HG03196 (cell line): ENCODE data around the gene PLN.

Experiments used
- ATAC-seq: cut with Tn5 transposase; IDR thresholded peaks from one replicate; pipeline ENCODE4 v1.9.1; 2021; ENCODE audit not compliant: unreplicated experiment

PLN gene

DNA sequence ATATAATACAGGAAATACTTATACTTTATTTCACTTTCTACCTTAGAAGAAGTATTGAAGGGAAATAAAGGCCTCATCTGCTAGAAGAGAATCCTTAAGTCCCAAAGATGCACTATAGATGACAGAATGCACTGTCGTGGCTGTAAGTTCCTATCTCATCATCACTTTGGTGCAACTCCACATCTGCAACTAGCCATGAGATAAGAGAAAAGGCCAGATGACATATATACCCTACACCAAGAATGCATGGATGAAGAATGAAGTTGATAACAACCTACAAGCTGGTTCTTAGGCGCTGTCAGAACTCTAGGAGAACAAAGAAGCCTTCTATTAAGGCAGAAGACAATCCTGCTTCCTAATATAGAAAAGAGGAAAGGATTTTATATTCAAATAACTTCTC, 11.6 kb upstream of the PLN start:
- ATAC-seq, result no peak

DNA sequence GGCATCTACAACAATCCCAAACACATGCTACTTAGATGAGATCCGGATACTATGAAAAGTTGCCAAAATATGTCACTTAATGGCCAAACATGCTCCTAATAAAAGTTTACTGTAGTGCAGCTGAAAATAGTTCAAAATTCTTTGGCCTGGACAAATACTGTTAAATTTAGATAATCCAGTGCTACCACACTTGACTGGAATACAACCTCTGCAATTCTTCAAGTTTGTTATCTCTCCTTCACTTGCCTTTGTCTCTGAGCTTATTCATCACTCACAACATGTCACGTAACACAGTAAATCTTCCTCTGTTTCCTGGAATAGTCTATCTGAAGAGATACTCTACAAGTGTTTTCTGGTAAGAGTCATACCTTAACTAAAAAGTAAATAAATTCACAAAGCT, 10.5 kb upstream of the PLN start:
- ATAC-seq, result no peak

DNA sequence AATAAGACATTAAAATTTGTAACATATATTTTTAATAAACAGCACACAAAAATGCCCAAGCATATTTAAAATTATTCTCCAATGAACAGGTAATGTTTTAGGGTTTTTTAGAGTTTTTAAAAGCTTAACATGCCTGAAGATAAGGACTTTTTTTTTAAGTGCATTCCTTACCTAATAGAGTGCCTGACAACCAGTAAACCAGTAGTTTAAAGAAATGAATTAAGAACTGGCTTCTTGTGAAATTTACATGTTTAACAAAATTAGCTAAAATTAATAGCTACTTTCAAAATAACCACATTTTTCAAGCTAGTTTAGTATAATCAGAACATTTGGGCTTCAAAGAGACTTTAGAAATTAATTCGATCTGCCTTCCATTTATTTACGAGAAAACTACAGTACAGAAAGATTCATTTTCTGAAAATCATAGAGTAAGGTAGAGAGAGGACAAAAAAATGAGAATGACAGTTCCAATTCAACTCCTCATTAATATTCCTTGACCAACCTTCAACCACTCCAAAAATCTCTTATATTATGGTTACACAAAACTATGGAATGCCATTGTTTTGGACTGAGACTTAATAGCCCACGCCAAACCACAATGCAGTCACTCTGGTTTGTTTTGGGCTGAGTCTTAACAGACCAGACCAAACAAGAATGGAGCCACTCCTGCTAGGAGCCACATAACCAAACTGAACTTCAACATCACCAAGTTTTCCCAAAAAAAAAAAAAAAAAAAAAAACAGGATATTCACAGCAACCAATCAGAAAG, 5.7 kb upstream of the PLN start:
- ATAC-seq, result no peak

DNA sequence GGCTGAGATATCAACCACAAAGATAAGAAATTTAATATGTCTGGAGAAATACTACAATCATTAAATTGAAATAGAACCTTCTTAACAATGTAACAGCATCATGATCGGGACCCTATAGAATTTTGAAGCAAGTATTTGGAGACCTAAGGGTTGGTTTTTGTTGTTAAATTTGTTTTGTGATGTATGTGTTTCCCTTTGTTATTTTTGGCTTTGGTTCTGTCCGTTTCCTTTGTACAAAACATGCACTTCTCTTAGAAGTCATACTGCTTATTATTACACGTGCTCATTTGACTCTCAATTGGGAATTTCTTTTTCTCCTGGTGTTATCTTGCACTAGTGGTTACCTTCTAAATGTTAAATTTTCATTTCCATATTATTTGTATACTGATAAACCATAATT, 4.0 kb upstream of the PLN start:
- ATAC-seq, result no peak

DNA sequence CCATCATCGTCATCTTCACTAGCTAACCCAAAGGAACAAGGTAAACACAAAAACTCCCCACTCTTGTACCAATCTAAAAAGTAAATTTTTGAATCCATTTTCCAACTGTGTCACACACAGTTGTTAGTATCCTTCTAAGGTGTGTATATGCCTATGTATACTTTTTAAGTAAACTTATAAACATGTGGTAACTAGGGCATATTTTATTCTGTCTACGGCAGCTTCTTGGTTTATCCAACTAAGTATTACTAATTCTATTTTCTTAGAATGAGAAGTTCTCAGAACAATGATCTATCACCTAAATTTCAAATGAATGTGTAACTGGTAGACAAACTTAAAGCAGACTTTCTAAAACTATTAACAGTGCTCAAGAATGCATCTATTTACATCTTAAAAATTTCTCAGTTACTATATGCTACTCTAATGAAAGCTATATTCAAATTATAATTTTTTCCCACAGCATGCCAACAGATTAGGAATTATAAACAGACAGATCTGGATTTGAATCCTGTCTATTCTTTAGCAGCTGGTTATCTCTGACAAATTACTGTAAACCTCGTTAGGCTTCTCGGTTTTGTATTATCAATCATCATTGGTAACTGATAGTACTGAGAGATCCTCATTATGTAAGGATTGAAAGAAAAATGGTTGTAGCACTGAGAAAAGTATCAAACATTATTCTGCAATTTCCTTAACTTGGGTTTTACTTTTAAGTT, 1.8 kb upstream of the PLN start:
- ATAC-seq, result no peak

DNA sequence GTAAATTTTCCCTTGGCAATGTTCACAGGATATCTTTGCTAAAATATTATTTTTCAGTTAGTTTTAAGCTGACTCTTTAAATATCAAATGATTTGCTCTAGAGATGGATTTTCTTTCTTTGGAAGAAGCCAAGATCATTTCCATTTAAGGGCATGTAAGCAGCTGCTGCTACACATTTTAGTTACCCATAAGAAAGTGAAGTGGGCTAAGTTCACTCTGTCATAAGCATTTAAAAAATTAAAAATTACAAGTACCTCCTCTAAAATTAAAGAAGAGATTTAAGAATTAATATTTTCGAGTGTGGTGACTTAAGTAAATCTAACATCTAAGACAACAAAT, 1.2 kb upstream of the PLN start:
- ATAC-seq, result no peak

DNA sequence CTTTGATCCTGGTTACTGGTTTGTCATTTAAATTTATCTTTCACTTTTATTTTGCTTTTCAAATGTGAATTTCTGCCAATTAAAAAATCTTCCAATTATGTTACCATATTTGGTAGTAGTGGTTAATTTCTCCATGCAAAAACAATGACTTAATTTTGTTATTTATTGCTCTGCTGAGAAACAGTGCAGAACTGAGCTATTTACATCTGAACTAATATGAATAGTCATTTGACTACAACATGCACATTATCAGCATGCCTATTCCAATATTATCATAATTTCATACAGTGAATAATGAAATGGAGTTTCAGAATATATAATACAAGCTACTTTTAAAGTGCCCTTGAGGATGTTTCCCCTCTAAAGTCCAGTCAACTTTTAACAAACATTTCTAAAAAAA, 517 bp downstream of the PLN start:
- no peak for ATAC-seq

DNA sequence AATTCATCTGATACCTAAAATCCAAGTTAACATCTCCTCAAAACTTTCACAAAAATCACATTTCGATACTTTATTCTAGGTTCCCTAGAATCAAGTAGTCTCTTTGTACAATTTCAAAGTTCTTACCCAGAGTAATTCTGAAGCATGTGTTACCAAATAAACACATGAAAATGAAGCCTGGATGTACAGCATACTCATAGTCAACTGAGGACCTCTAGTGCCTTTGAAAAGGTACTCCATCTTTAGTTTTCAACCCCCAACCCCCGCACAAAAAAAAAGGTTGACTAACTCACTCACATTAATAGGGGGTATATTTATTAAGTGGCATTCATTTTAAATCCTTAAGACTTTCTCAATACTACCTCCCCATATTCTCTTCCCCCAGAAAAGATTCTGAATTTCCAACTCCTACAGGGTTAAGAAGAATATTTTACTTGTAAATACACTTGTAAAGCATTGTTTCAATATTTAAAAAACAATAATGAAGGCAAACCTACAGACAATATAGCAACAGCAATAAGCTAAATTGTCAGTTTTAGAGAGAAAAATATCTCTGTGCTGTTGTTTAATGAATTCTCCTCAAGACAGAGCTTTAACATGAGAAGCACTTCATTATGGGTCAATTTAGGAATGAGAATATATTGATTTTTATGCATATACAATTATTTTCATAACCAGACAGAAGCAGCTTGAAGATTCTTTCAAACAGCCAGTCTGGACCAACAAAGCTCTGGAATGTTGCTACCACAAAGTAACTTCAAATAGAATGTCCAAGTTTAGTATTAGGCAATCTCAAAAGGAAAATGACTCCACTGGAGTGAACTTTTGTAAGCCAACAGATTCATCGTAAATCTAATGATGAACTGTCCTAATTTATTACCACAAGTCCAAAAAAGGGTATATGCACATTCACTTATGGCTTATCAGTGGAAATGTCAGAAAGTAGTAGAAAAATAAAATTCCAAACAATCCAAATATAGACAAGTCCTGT, 3.3 kb downstream of the PLN start:
- ATAC-seq, result peak; percentile 86

DNA sequence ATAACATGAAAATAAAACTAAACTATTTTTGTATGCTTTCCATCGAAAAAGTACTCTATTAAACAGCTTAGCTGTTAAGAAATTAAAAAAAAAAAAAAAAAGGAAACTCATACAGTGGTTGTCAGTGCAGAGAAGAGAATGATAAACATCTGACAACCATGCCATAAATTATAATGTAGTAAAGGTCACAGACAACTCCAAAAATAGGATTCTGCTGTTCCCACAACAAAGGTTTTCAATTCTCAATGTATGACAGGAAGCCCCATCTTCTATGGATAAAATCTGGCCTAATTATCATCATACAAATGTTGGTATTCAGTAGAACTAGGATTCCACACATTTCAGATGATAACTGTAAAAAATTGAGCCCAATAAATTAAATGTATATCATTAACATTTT, 5.0 kb downstream of the PLN start:
- ATAC-seq, result no peak

DNA sequence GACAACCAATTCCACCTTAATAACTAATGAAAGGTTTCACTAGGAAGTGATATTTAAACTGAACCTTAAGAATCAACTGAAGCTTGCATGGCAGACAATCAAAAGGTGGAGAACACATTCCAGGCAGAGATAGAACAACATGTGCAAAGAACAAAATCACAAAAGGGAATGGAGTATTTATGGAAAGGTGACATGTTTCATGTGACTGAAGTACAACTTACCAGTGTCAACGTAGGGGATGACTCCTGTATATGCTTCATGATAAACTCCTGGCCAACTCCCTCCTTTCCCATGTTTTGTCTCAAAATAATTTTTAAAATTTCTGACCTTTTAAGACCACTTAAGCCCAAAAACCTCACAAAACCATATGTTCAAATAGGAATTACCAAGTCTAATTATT, 6.6 kb downstream of the PLN start:
- no peak for ATAC-seq

DNA sequence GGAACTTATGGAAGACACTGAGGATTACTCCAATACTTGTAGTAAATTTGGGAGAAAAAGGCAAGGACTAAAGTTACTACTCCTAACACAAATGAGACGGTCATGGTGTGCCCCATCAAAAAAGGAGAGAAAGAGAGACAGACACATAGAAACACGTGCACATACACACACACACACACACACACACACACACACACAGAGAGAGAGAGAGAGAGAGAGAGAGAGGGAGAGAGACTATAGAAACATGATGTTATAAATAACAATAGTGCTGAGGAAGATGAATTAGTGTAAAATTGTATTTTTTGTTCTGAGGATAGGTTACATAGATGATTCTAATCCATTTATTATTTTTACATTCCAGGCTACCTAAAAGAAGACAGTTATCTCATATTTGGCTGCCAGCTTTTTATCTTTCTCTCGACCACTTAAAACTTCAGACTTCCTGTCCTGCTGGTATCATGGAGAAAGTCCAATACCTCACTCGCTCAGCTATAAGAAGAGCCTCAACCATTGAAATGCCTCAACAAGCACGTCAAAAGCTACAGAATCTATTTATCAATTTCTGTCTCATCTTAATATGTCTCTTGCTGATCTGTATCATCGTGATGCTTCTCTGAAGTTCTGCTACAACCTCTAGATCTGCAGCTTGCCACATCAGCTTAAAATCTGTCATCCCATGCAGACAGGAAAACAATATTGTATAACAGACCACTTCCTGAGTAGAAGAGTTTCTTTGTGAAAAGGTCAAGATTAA, 10.5 kb downstream of the PLN start:
- peak; percentile 70 for ATAC-seq

DNA sequence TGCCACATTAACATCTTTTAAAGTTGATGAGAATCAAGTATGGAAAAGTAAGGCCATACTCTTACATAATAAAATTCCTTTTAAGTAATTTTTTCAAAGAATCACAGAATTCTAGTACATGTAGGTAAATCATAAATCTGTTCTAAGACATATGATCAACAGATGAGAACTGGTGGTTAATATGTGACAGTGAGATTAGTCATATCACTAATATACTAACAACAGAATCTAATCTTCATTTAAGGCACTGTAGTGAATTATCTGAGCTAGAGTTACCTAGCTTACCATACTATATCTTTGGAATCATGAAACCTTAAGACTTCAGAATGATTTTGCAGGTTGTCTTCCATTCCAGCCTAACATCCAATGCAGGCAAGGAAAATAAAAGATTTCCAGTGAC, 11.6 kb downstream of the PLN start:
- no peak for ATAC-seq

DNA sequence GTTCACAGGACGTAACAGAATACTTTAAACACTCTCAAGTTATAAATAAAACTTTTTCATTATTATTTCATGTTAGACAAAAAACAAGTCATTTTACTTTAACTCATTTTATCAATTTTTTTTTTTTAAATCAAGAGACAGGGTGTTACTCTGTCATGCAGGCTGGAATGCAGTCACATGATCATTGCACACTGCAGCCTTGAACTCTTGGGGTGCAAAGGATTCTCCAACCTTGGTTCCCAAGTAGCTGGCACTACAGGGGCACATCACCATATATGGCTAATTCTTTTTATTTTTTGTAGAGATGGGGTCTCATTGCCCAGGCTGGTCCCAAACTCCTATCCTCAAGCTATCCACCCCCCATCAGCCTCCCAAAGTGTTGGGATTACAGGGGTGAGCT, 14.2 kb downstream of the PLN start:
- no peak for ATAC-seq

DNA sequence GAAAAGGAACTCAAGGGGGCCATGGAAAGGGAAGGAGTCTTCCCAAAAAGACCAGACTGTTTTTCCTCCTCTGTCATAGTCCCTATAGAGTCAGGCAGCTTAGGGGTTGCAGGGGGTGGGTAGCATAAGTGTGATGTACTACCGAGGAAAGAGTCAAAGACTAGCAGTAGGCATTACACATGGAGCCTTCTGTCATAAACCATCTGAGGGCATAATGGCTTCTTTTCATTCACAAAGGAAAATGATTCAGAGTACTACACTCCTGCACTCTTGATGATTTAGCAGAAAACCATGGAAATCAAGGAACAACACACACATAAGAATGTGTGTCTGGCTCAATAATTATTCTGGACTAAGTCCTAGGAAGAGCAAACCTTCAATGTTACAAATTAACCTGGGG, 14.9 kb downstream of the PLN start:
- ATAC-seq, result no peak

DNA sequence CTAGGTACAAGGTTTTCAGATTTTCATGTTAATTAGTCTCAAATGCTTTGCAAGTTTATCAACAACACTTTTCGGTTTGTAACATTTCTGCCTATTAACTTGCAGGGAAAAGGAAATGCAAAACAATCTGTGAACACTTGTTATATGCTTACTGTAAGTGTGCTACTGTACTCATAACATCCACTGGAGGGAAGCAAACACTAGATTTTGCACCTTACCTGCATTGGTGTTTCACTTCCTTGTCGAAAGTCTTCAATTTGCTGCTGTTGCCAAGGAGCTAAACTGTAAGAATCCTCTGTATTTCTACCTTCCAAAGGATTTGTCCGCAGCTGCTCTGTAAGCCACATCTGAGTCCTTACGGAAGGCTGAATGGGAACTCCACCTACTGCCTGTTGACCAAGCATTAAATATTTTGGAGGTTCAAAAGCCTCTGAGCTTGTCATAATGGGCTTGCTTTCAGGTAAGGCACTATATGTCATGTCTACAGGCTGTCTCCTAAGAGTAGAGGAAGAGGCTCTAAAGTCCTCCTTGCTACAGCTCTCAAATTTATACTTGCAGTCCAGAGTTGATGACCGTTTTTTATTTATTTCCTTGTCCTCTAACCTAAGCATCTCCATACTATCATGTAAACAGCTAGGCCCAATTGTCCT, 17.3 kb downstream of the PLN start:
- peak; percentile 94 for ATAC-seq

DNA sequence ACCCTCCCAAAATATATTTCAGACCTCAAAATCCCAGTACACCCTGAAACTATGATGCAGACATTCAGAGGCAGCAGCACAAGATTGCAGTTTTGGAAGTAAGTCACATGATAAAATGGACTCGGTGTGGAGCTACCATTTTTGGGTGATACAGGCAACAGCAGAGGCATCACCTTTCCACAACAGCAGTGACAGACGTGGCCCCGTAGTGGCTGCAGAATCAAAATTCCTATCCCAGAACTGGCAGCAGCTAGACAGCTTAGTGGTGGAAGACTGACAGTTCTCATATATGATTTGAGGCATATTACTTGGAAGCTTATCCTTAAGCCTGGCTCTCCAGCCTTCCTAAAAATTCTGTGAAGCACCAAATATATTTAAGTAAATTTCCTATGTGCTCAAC, 19.9 kb downstream of the PLN start:
- ATAC-seq, result no peak

DNA sequence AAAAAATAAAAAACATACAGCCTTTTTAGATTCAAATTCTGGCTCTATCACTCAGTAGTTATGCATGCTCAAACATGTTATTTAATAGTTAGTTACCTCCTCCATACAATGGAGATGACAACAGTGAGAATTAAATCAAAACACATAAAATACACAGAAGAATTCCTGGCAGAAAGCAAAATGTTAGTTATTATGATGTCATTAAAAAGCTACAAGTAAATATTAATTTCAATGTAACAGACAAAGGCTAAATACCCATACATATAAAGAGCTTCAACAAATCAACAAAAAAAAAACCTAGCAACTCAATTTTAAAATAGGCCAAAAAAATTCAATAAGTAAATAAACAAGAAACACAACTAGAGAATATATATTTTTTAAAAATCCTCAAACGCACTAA, 21.4 kb downstream of the PLN start:
- no peak for ATAC-seq

DNA sequence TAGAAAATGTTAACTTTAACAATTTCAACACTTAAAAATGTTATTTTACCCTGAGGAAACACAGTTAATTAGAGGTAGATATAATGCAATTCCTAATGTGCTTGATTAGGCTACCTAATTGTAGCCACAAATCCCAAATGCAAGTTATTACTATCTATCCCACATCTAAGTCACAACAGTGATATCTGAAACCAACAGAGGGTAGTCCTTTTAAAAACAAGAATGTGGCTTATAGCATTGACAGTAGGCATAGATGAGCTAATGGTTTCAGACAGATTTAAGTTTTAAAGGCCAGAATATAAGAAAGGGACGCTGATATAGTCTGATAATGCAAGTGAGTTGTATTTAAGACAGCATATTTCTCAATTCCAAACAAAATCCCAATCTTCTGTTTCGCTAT, 23.0 kb downstream of the PLN start:
- ATAC-seq, result no peak

DNA sequence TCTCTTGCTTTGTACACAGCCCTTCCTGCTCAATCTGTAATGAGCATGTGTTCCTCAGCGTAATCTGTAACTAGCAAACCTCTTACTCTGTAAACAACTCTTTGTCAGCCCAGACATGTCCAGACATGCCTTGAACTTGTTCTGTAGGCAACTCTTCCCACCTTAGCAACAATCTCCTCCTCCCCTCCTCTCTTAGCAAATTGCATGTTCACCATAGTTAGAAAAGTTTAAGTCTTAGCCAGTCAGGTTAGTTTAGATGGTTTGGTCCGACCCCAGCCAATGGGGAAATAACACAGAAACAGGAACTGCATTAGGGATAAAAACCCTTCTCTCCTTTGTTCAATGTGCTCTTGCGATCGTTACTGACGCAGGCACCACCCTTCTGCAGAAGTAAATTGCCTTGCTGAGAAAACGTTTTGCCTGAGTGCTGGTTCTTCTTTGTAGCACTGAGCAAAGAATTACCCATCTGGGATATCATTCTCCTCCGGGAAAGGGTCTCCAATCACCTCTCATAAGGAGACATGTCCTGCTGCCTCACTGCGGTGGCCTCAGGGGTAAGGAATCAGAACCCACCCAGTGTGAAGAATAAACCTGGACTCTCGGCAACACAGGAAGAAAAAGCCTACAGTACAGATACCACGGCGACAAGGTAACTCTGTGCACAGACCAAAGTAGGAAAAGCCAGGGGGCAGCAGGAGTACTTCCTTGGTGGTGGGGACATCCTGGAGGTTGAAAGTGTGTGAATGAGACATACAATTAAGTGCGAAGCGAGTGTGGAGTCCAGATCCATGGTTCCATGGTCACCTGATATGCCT, 26.2 kb downstream of the PLN start:
- ATAC-seq, result no peak

DNA sequence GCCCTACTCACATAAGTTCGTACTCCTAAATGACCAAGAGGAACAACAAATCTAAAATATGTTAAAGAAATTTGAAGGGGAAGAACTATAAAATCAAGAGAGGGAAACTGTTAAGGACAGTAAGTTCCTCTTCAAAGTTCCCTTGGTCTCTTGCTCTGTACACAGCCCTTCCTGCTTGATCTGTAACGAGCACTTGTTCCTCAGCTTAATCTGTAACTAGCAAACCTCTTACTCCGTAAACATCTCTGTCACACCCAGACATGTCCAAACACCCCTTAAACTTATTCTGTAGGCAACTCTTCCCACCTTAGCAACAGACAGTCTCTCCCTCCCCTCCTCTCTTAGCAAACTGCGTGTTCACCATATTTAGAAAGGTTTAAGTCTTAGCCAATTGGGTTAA, 29.9 kb downstream of the PLN start:
- no peak for ATAC-seq
